NCI-H128 (cell line): ENCODE results near the gene DNAI4.
"Not testable (repeated sequence)": the region's sequence is repeated elsewhere in the genome, so short reads cannot be mapped to it uniquely, and the experiment has no call there.

ENCODE experiments used
- DNase-seq: peaks from one replicate; lab custom pipeline; 2025; ENCODE audit not compliant: unreplicated experiment; lab: John Stamatoyannopoulos, UW

DNAI4 gene, protein sequence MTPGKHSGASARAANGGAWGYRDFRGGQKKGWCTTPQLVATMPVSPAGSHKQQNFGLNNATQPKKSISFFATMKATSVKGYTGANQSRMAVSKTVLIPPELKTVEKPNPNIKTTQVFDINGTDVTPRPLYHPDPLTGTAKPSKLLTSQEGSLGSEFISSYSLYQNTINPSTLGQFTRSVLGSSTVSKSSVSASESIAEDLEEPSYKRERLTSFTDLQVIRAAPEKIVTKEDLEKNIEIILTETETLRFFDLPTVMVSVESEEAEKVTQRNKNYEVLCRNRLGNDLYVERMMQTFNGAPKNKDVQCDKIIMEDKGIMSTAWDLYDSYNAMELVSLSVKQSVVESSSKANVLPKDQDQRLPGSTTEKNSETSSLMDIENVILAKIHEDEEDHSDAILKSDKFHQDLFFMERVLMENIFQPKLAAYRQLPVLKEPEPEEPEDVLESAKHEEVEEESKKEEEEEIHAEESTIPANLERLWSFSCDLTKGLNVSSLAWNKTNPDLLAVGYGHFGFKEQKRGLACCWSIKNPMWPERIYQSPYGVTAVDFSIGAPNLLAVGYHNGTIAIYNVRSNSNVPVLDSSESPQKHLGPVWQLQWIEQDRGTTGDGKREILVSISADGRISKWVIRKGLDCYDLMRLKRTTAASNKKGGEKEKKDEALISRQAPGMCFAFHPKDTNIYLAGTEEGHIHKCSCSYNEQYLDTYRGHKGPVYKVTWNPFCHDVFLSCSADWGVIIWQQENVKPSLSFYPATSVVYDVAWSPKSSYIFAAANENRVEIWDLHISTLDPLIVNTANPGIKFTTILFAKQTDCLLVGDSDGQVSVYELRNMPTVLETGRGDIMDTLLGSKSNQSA

DNA sequence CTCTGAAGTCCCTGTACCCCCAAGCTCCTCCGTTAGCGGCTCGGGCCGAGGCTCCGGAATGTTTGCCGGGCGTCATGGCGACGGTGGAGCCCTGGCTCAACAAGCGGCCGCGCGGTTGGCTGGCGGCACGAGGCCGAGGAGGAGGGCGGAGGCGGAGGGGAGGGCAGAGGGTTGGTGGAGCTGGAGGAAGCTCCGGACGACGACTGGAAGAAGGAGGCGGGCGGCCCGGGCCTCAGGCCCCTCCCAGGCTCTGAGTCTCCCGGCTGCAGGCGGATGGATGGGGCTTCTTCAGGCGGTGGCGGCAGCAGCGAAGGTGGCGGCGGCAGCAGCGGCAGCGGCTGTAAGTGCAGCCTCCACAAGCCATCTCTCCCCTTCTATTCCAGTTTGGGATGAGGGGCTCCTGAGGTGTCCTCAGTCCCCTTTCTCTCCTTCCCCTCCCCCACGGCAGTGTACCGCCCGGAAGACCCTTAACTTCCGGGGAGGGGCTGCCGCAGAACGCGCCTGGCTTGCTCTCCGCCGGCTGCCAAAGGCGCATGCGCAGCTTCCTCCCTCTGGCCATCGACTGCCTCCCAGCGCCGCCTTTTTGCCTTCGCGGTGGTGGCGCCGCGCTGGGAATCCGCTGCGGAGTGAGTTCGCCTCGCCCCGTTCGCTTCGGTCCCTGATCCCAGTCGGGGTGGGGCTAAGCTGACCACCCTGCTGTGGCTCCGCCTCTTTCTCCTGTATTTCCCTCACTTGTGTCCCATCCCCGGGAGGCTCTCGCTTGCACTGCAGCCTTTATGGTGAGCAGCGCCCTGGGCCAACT is at the start of gene DNAI4, which contains the start of gene MIER1:
DNAI4 (minus strand) TSS at position 101 of the 802 bp plus-strand sequence; CDS start at position 76, 25 bp downstream.
MIER1 (plus strand) TSS at position 235 of the 802 bp plus-strand sequence; CDS start at position 274, 39 bp downstream.
- DNase-seq, result peak; percentile 96

DNA sequence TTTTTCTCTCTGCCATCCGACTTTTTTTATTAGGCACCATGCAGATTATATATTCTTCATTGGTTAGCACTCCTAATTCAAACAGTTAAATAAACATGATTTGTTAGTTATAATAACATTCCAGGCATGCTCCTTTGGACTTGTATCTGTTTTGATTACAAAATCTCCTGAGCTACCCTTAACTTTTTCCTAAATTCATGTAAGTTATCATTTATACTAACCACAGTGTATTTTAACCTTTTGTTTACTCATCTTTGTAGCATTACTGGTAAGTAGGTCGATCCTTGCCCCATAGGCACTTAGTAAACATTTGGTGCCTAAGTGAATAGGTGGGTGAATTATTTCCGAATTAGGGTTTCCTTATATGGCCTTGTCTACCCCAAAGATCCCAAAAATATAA is 43.9 kb upstream of the DNAI4 start:
- DNase-seq, result no peak

DNA sequence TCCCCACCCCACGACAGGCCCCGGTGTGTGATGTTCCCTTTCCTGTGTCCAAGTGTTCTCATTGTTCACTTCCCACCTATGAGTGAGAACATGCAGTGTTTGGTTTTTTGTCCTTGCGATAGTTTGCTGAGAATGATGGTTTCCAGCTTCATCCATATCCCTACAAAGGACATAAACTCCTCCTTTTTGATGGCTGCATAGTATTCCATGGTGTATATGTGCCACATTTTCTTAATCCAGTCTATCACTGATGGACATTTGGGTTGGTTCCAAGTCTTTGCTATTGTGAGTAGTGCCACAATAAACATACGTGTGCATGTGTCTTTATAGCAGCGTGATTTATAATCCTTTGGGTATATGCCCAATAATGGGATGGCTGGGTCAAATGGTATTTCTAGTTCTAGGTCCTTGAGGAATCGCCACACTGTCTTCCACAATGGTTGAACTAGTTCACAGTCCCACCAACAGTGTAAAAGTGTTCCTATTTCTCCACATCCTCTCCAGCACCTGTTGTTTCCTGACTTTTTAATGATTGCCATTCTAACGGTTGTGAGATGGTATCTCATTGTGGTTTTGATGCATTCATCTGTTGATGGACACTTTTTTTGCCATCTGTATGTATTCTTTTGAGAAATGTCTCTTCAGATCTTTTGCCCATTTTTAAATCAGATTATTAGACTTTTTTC is 41.7 kb upstream of the DNAI4 start:
- DNase-seq, result not testable (repeated sequence)

DNA sequence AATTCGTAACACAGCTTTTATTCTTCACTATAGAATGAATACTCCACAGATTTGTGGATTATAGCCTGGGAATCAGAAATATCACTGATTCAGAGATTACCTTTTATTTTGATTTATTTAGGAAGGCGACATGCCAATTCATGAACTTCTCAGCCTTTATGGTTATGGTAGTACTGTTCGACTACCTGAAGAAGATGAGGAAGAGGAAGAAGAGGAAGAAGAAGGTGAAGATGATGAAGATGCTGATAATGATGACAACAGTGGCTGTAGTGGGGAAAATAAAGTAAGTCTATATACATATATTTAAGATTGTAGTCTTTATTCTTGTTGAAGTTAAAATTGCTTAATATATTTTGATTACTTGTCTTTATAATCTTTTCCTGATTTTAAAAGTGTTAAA is 33.3 kb upstream of the DNAI4 start:
- no peak for DNase-seq

DNA sequence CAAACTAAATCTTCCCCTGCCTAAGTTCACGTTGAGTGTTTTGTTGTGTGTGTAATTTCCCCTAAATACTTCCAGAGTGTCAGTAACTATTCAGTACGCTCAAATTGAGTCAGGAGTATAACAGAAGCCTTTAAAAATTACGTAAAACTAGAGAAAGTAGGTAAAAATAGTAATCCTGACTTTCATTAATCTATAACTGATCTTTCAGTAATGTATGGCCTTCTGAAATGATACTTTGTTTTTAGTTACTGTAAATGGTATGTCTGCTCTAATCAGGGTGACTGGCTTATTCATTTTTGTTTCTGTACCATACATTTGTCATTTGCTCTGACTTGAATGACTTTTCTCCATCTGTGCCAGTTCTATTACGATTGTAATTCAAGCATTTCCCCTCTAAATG is 29.6 kb upstream of the DNAI4 start:
- no peak for DNase-seq

DNA sequence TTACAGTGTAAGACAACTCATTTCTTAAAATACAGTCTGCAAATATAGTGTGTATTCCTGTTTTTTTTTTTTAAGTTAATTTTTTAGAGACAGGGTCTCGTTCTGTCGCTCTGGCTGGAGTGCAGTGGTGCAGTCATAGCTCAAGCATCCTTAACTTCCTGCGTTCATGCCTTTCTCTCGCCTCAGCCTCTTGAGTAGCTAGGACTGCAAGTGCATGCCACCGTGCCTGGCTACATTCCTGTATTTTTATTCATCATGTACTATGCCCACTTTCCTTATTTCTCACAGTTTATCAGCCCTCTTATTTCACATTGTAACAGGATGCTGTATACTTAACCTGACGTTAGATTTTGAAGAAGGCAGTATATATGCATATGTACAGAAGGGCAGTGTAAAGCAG is 26.9 kb upstream of the DNAI4 start:
- no peak for DNase-seq

DNA sequence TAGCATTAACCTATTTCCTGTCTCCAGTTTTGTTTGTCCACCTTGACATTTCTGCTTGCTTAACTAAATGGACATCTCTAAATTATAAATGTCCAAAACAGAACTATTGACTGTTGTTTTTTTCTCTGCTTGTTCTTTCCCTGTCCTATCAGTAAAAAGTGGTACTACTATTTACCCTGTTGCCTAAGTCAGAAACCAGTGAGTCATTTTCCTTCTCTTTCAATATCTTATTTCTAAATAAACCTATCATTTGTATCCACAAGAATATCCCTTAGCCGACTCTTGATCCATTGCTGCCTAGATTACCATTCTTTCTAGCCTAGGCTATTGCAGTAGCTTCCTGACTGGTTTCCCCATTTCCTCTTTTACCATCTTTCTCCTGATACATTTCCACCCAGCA is 22.6 kb upstream of the DNAI4 start:
- no peak for DNase-seq

DNA sequence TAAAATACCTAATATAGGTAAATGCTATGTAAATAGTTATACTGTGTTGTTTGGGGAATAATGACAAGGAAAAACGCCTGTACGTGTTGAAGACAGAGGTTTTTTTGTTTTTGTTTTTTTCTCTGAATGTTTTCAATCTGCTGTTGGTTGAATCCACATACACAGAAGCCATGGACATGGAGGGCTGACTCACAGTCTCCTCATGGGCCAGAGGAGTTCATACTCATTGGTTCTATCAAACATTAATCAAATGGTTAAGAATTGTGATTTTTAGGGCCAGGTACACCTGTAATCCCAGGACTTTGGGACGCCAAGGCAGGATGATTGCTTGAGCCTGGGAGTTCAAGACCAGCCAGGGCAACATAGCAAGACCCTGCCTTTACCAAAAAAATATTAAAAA is 20.7 kb upstream of the DNAI4 start:
- DNase-seq, result no peak

DNA sequence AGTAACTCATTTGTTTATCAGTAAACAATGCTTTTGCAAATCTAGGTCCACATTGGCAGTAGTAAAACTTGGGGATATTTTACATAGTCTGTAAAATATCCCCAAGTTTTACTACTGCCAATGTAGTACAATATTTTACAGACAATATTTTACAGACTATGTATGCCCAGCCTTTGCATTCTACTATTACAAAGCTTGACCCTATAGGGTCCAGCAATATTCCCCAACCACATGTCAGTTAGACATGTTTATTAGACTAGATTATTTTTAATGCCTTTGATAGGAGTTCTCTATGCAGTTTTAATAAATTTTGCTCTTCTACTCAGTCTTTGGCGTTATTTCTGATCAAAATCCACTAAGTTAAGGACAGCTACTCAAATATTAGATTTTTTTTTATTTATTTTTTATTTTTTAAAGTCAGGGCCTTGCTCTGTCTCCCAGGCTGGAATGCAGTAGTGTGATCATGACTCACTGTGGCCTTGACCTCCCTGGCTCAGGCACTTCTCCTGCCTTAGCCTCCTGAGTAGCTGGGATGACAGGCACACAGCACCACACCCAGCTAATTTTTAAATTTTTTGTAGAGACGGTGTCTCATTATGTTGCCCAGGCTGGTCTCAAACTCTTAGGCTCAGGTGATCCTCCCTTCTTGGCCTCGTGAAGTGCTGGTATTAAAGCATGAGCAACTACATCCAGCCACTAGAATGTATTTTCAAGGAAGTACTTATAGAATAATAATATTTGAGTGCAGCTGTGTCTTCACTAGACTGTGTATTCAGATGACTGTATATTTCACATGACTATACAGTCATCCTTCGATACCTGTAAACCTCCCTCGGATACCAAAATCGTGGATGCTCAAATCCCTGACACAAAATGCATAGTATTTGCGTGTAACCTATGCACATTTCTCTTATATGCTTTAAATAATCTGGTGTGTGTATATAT is 19.9 kb upstream of the DNAI4 start:
- no peak for DNase-seq

DNA sequence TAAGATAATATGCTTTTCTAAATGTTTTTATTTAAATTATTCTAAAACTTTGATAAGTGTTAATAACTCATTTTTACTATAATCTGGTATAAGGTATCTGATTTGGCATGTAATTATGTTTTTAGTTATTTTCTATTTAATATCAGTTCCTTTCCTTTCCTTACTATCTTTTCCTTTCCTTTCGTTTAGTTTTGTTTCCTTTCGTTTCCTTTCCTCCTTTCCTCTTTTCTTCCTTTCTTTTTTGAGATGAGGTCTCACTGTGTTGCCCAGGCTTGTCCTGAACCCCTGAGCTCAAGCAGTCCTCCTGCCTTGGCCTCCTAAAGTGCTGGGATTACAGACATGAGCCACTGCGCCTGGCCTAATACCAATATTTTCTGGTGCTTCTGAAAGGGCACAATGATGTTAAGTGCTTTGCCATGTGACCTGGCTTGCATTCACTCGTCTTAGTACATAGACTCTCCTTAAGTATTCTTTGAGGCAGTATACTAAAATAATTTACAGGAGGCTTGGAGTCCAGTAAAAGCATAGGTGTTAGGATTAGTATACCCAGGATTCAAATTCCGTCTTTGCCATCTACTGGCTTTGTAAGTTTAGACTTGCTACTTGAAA is 18.8 kb upstream of the DNAI4 start:
- DNase-seq, result no peak

DNA sequence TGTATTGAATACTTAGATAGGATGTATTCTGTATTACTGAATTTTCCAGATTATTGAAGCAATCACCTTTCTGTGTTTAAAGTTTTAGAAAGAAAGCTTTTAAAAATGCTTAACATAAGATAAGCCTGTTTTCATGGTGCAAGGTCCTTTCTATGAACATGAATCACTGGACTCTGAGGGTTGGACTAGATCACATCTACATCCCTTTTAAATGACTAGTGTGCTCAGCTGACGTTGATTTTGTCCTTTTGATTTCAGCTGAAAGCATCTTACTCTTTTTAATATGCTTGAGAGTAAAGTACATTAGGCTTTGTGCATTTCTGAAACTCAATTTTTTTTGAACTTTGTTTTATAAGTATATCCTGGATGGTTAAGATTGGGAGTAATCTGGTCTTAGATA is 16.3 kb upstream of the DNAI4 start:
- no peak for DNase-seq

DNA sequence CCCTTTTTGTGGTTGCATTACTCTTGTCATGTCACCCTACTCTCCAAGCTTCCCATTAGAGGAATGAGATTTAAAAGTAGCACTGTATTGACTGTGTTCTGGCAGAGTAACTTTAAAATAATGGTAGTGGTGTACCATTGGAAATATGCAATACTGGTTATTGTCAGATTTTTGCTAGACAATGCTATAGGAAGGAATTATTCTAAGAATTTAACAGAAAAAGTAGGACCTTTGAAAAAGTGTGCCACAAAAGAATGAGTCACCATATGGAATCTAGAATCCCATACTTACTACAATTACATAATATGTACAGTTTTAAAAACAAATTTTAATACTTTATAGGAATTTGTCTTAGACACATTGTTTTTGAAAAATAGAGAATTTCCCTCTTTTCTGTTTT is 14.0 kb upstream of the DNAI4 start:
- DNase-seq, result no peak

DNA sequence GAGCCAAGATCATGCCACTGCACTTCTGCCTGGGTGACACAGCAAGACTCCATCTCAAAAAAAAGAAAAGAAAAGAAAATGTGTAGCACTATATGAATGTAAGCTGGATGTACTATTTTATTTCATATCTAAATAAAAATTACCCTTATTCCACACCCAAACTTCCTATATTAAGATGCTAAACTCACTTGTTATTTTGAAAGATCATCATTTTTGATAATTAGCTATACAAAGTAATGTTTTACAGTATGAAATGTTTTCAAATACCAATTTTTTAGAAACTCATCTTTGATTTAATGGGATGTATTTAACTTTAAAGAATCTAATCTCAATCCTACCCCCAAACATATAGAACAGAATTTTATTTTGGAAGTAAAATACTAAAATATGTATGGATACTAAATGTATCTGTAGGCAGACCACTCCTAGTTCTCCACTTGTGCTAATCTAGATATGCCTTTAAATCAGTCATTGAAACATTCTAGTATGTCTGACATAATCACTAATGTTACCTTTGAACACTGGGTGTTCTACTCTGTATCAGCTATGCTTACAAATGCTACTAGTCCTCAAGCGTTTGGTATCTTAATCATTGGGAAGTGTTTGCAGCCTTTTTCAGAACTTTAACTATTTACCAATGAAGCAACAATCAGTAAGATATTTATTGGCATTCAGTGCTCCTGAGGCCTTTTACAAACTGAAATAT is 13.0 kb upstream of the DNAI4 start:
- no peak for DNase-seq

DNA sequence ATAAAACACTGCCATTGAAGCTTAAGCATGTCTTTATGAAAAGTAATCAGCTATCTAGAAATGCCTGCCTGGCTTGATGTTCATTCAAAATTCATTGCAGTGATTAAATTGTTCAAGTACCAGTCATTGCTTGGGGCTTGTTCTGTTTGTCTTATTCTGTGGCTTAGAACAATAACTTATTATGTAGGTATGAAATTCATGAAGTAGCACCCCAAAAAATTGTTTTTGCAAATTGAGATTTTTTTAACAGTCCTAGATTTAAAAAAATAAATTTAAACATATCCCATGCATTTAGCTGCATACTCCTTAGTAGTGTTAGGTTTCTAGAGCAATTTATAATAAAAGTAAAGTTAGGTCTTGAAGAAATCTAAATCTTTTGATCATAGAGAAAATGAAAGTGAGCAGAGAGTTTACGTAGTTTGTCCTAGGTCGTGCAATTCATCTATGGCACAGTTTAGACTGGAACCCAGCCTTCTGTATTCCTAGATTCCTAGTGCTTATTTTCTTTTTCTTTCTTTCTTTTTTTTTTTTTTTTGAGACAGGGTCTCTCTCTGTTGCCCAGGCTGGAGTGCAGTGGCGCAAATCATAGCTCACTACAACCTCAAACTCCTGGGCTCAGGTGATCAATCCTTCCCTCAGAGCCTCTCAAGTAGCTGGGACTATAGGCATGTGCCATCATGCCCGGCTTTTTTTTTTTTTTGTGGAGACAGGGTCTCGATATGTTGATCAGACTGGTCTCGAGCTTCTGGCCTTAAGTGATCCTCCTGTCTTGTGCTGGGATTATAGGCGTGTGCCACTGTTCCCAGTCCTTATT is 9.4 kb upstream of the DNAI4 start:
- no peak for DNase-seq

DNA sequence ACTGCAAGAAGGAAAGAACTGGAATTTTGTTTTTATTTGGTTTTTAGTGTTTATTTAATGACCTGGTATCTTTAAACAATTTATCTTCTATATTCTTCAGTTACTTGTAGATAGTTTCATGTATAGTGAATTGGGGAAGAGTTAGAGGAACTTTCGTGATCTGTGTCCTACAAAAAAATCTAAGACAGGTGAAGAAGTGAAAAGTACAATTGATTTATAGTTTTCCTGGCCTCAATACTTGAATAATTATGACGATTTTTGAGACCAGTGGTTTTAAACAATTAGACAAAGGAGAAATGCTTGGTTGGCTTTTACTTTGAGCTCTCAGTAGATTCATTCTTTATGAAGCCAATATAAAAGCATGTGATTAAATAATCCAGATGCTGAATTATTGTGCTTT is 7.6 kb upstream of the DNAI4 start:
- DNase-seq, result no peak

DNA sequence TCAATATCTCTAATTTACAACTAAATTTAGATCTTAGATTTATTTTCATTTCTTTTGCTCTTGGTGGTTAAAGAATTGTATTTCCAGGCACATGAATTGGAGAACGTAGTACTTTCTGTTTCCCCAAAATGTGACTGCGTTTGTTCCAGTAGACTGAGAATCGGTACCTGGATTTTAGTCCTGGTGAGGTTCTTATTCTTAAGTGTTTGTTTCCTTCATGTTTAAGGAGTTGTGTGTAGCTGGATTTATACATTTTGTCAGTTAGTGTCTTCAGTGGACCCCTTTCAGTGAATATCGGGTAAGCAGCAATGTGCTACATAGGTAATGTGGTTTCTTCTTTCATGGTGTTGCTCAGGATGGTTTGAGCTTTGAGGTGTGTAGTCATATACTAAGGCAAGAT is 6.9 kb upstream of the DNAI4 start:
- no peak for DNase-seq

DNA sequence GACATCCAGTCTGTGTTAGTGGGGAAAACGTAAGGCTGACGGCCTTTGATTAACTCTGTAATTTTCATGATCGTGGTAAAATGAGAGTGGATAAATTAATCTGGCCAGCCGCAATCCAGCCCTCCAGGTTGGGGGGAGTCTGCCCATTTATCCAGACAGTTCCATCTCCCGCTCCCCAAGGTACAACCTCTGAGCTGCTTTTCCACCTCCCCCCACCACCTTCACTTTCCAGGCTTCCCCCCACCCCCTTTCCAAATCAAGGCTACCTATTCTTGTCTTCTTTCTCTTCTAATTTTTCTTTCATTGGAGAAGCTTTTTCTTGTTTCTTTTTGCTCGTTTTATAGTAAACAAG is 6.1 kb upstream of the DNAI4 start:
- no peak for DNase-seq
